Renal cortical epithelial cell (primary cell): ENCODE results near the gene DKKL1. TPM values are rescaled to one million over a fixed set of nuclear protein-coding genes. Genes with fewer than 3 reads are reported as not detected.

Source experiments
- DNase-seq: peaks from one replicate; pipeline ENCODE4 v3.0.0-alpha.2; 2011; ENCODE audit warnings: low read depth
- total RNA-seq: library from RNA; depleted of rRNA; stranded (reverse); fragments of >200 nt; gene quantifications from 2 replicates; pipeline ENCODE4 v1.2.3, GENCODE V29; 2014

The DKKL1 gene
- total RNA-seq, 1 donor from 2014 or later = 0.35 TPM

GRCh38 chr19:49338023-49338677 is 25.5 kb upstream of the DKKL1 start:
- no peak for DNase-seq

GRCh38 chr19:49338691-49339300 is 24.9 kb upstream of the DKKL1 start:
- peak; percentile 64 for DNase-seq

DNA sequence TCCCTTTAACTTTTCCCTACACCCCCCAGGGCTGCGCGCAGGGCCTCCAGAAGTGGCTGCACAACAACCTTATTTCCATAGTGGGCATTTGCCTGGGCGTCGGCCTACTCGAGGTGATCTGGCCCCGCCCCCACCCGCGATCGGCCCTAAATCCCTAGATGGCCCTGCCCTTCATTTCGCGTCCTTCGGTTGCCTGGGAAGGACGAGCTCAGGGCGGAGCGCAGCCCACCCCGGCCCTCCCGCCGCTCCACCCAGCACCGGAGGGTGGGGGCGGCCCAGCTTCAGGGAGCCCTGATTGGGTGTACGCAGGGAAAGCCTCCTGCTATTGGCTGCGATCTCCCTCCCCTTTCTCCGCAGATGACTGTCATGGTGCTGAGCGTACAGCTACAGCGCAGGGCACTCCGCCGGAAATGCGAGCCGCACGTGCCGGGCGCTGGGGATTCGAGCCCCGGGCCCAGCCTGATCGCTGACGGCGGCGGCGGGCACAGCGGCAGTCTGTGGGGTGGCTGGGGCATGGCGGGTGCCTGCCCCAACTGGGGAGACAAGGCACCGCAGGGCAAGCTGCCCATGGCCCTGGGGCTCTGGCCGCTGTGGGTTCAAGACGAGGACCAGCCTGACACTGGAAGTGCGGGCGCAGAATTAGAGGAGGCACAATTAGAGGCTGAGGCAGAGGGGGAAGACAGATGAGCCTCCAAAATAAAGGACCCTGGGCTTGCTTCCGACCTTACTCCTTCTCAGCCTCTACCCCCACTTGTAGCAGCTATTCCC is 24.2 kb upstream of the DKKL1 start:
- peak; percentile 86 for DNase-seq

GRCh38 chr19:49340069-49340864 is 23.4 kb upstream of the DKKL1 start:
- peak; percentile 25 for DNase-seq

- DNase-seq = no peak
Measured at GRCh38 chr19:49340865-49341718, 22.6 kb upstream of the DKKL1 start.

DNA sequence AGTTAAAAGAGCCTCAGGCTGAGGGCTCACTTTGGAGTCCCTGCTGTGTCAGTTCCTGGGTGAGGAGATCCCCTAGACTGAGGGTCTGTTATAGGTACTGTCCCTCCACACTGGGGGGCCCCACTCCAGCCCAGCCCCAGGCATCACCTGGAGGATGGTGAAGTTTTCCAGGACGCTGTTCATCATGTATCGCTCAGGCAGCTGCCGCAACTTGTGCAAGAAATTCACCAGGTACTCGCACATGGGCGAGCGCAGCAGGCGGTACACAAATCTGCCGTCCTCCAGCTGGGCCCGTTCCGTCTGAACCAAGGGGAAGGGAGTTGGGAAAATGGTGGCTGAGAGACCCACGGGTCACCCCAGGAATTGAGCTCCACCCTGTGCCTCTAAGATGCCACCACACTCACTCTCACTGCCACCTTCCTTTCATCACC is 21.4 kb upstream of the DKKL1 start:
- no peak for DNase-seq

DNA sequence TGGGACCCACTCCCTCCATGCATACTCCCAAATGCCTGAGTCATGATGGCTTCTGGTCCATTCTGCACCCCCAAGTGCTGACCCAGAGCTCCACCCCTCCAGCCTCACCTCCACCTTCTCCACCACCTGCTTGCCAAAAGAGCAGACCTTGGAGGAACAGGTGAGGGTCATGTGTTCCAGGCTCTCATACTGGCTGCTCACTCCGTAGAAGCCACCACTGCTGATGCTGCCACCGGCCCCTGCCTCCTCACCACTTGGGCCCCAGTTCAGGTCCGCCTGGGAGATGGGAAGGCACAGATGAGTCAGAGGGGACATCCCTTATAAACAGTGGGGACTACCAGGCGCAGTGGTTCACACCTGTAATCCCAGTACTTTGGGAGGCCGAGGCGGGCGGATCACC is 20.6 kb upstream of the DKKL1 start:
- no peak for DNase-seq

GRCh38 chr19:49344505-49345423 is 18.9 kb upstream of the DKKL1 start:
- no peak for DNase-seq

- DNase-seq = no peak
Measured at GRCh38 chr19:49347191-49347590, 16.5 kb upstream of the DKKL1 start.

GRCh38 chr19:49347835-49348234 is 15.8 kb upstream of the DKKL1 start:
- DNase-seq = peak; percentile 53

DNA sequence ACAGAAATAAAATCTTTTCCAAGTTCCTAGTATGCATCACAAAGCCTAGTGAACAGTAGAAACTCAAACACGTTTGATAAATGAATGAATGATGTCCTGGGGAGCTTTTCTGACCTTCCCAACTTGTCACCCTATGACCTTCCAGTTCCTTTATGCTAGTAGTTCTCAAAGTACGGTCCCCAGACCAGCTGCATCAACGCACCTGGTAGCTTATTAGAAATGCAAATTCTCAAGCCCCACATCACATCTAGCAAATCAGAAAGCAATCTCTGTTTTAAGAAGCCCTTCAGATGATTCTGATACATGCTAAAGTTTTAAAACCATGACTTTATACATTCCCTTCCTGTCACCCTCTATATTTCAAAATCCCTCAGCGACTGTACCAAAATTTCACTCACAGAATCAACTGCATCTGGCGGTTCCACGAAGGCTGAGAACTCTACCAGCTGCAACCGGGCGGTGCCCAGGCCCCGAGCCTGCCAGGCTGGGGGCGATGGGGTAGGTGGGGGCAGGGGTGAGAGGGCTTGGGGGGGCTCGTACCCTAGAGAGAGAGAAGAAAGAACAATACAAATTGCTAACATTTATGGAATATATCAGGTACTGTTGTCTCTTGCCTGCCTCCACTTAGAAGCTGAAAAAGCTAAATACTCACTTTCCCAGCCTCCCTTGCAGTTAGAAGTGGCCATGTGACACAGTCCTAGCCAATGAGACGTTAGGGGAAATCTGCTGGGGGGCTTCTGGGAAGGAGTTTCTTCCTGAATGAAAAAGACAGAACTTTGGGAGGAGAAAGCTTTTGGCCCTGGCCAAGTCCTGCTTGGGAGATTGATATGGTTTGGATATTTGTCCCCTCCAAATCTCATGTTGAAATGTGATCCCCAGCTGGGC is 15.1 kb upstream of the DKKL1 start:
- no peak for DNase-seq

DNA sequence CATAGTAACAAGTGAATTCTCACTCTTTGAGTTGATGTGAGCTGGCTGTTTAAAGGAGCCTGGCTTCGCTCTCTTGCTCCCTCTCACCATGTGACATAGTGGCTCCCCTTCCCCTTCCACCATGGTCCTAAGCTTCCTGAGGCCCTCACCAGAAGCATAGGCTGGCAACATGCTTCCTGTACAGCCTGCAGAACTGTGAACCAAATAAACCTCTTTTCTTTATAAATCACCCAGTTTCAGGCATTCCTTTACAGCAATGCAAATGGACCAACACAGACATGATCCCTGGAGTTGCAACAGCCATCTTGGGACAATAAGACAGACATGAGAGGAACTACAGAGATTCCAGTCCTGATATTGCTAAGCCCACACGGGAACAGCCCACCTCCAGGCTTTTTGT is 14.1 kb upstream of the DKKL1 start:
- DNase-seq = no peak

- no peak for DNase-seq
Measured at GRCh38 chr19:49355909-49356353, 7.7 kb upstream of the DKKL1 start.

DNA sequence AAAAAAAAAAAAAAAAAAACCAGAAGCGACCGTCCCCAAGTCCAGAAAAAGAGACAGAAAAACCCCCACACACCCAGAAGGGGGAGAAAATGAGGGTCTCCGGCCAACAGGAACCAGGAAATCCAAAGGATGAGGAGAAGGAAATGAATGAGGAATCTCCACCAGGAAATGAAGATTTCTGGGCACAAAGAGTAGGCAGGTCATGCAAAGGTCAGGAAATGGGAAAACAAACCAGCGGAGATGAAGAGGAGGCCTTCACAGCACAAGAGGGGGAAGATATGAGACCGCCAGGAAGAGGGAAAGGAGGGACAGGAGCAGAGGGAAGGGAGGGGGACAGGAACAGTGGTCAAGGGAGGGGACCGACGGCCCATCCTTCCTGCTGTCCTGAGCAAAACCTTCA is 7.3 kb upstream of the DKKL1 start:
- DNase-seq = no peak

DNA sequence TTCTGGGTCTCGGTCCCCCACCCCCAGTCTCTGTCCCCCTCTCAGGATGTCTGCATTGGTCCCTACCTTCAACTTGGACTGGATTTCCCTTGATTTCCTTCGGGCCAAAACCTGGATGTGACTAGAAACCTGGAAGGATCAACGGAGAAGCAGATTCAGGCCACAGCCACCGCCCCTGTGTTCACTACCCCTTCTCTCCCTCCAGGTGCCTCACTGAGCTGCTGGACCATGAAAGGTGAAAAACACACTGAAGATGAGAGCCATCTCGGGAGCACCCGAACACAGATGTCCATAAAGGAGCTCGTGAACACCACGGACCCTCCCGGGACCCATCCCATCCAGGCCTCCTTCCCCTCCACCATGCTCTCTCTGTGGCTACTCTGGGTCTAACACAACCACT is 6.5 kb upstream of the DKKL1 start:
- DNase-seq = no peak

GRCh38 chr19:49359851-49360820 is 3.5 kb upstream of the DKKL1 start:
- DNase-seq = no peak

GRCh38 chr19:49361438-49362047 is 2.1 kb upstream of the DKKL1 start:
- DNase-seq = peak; percentile 56
